GM12878 (cell line): Measurements from ENCODE around the gene CYP4A22. TPM values are rescaled to one million over a fixed set of nuclear protein-coding genes. Genes with fewer than 3 reads are reported as not detected.

Source experiments
- ATAC-seq: fragments of 200-7000 bp; cut with Tn5 transposase; 3 replicates; pipeline ENCODE4 v1.9.1; 2020; ENCODE audit warnings: mild to moderate bottlenecking, moderate library complexity
- BruUV-seq: library from RNA; stranded (reverse); fragments of 400-500 nt; replicated peaks from 2 replicates; lab custom pipeline; 2021; lab: Mats Ljungman, UMichigan
- CTCF ChIA-PET: fragments of 300-600 bp; sonication (Branson Sonifier 250); formaldehyde crosslinking; extraction: SDS; loops from one replicate; lab custom pipeline; 2021; ENCODE audit warnings: inconsistent platforms; lab: Yijun Ruan, JAX
- POLR2A ChIA-PET: fragments of 350-600 bp; formaldehyde crosslinking; extraction: SDS; loops from one replicate; lab custom pipeline; 2021; ENCODE audit warnings: inconsistent platforms; lab: Charles Lee
- RAD21 ChIA-PET: fragments of 300-600 bp; sonication (Branson Sonifier 250); formaldehyde crosslinking; loops from one replicate; lab custom pipeline; 2023; ENCODE audit warnings: antibody characterized with exemption; ENCODE audit not compliant: unreplicated experiment; lab: Charles Lee
- SMC1A ChIA-PET: fragments of 300-600 bp; sonication (Branson Sonifier 250); formaldehyde crosslinking; loops from one replicate; lab custom pipeline; 2023; ENCODE audit not compliant: unreplicated experiment, uncharacterized antibody; lab: Charles Lee
- DNase-seq: peaks from one replicate; pipeline ENCODE4 v3.0.0-alpha.2; 2011; ENCODE audit warnings: low read depth, low spot score
- FAIRE-seq: peaks from 3 replicates; lab custom pipeline; 2011; peaks lifted over from hg19 to GRCh38; lab: Jason Lieb, UNC
- H2AFZ ChIP-seq: 2 replicates; pipeline ENCODE4 v1.6.0; 2011; ENCODE audit warnings: low read depth, low read length, control low read depth; ENCODE audit not compliant: control insufficient read depth
- H3K27ac ChIP-seq: 2 replicates; pipeline ENCODE4 v1.5.1; 2011; ENCODE audit warnings: control low read depth; ENCODE audit not compliant: control insufficient read depth, insufficient read depth
- H3K27me3 ChIP-seq, 2 experiments: replicated peaks in 1 of 2; 2 replicates each; pipeline versions ENCODE4 v1.6.0 to v1.6.1; 2011; ENCODE audit warnings: low read length in 1 of 2; ENCODE audit not compliant: control insufficient read depth in 2 of 2, insufficient read depth in 2 of 2
- H3K36me3 ChIP-seq, 2 experiments: 2 replicates each; pipeline ENCODE4 v1.5.1; 2011; ENCODE audit warnings: low read length in 1 of 2; ENCODE audit not compliant: control insufficient read depth in 2 of 2, insufficient read depth in 2 of 2
- H3K4me1 ChIP-seq: 2 replicates; pipeline ENCODE4 v1.6.1; 2011; ENCODE audit warnings: mild to moderate bottlenecking, low read length, moderate library complexity, mixed read lengths; ENCODE audit not compliant: control insufficient read depth, insufficient read depth
- H3K4me2 ChIP-seq: 2 replicates; pipeline ENCODE4 v1.6.0; 2011; ENCODE audit warnings: control low read depth; ENCODE audit not compliant: control insufficient read depth, insufficient read depth
- H3K4me3 ChIP-seq: fragments of 200-600 bp; sonication (generic); 2 replicates; pipeline ENCODE4 v1.5.1; 2016
- H3K79me2 ChIP-seq: 2 replicates; pipeline ENCODE4 v1.6.0; 2011; ENCODE audit warnings: low read length; ENCODE audit not compliant: control insufficient read depth, insufficient read depth
- H3K9ac ChIP-seq: 2 replicates; pipeline ENCODE4 v1.8.0; 2011; ENCODE audit warnings: low read length, control low read depth, mixed read lengths; ENCODE audit not compliant: control insufficient read depth, insufficient read depth
- H3K9me3 ChIP-seq: replicated peaks from 3 replicates; pipeline ENCODE4 v1.5.1; 2011; ENCODE audit warnings: mild to moderate bottlenecking, low read length; ENCODE audit not compliant: control insufficient read depth, insufficient read depth
- H4K20me1 ChIP-seq: 2 replicates; pipeline ENCODE4 v1.6.0; 2011; ENCODE audit not compliant: control insufficient read depth, insufficient read depth
- BRCA1 ChIP-seq: IDR thresholded peaks from 2 replicates; pipeline ENCODE4 v1.6.1; 2011; ENCODE audit warnings: low read depth, low read length, improper control_type of control experiment
- CBFB ChIP-seq: IDR thresholded peaks from 2 replicates; pipeline ENCODE4 v1.6.1; 2016; ENCODE audit warnings: antibody characterized with exemption, low read depth
- EGR1 ChIP-seq, 2 experiments: IDR thresholded peaks; 1 replicate in 1 of 2; 2 replicates in 1 of 2; pipeline ENCODE4 v1.6.1; 2011 to 2012; ENCODE audit warnings: low read depth in 2 of 2, low read length in 2 of 2, borderline replicate concordance in 1 of 2, mild to moderate bottlenecking in 1 of 2, moderate library complexity in 1 of 2
- ESRRA ChIP-seq: IDR thresholded peaks from 2 replicates; pipeline ENCODE4 v1.6.1; 2012; ENCODE audit warnings: mild to moderate bottlenecking, low read length, improper control_type of control experiment
- HCFC1 ChIP-seq: fragments of 150-350 bp; IDR thresholded peaks from 2 replicates; pipeline ENCODE4 v1.6.1; 2014; ENCODE audit warnings: low read length
- NBN ChIP-seq: fragments of 450-650 bp; IDR thresholded peaks from 2 replicates; pipeline ENCODE4 v1.6.1; 2016
- RELA ChIP-seq: fragments of 450-650 bp; IDR thresholded peaks from 2 replicates; pipeline ENCODE4 v1.8.0; 2014; ENCODE audit warnings: borderline replicate concordance; ENCODE audit not compliant: partially characterized antibody
- SP1 ChIP-seq: IDR thresholded peaks from one replicate; pipeline ENCODE4 v1.6.1; 2011; ENCODE audit warnings: low read depth, low read length
- SRF ChIP-seq, 2 experiments: IDR thresholded peaks; 2 replicates each; pipeline ENCODE4 v1.6.1; 2011; ENCODE audit warnings: low read depth in 2 of 2, low read length in 2 of 2, mild to moderate bottlenecking in 1 of 2, moderate library complexity in 1 of 2
- STAT3 ChIP-seq: IDR thresholded peaks from 2 replicates; pipeline ENCODE4 v1.6.1; 2011; ENCODE audit warnings: low read depth, low read length, improper control_type of control experiment
- YBX1 ChIP-seq: fragments of 450-650 bp; IDR thresholded peaks from 2 replicates; pipeline ENCODE4 v1.6.1; 2016; ENCODE audit warnings: antibody characterized with exemption
- WGBS: methylation state at CpG from one replicate; pipeline ENCODE4 v1.1.6; 2016; ENCODE audit warnings: low lambda C conversion rate; ENCODE audit not compliant: insufficient replicate concordance, insufficient coverage; ENCODE audit errors: missing lambda C conversion rate; 5-methylcytosine and 5-hydroxymethylcytosine counted together
- in situ Hi-C: fragments of 300-500 bp; cut with MboI; formaldehyde crosslinking; loops from 9 replicates; pipeline ENCODE4 v1.14.3; 2018; ENCODE audit warnings: mixed read lengths
- intact Hi-C: fragments of 100-400 bp; cut with micrococcal nuclease; formaldehyde crosslinking; loops from one replicate; pipeline ENCODE4 v1.14.2; 2022; ENCODE audit not compliant: unreplicated experiment
- polyA plus RNA-seq, 11 experiments: library from polyadenylated mRNA; depleted of rRNA in 4 of 11; unstranded in 6 of 11; stranded (reverse) in 5 of 11; fragments of >200 nt; fragmentation: Nextera tagmentation in 4 of 11; fragmentation: Illumina TruSeq in 1 of 11; extraction: Ambion mirVana in 4 of 11; extraction: Trizol in 1 of 11; gene quantifications; 1 replicate in 1 of 11; 2 replicates in 10 of 11; pipeline versions ENCODE4 v1.2.1 to v1.2.3, GENCODE V29; 2011 to 2016; ENCODE audit warnings: inconsistent platforms in 2 of 11, missing spikeins in 2 of 11, low read depth in 1 of 11
- total RNA-seq, 4 experiments: library from RNA; depleted of rRNA in 3 of 4; stranded (reverse); fragments of >200 nt in 3 of 4; fragmentation: Illumina TruSeq in 1 of 4; extraction: Trizol in 1 of 4; gene quantifications; 2 replicates each; pipeline versions ENCODE4 v1.2.1 to v1.2.3, GENCODE V29; 2013 to 2021
- TF ChIP-seq, protein P1 (sequence below): fragments of 450-650 bp; IDR thresholded peaks from 2 replicates; pipeline ENCODE4 v1.6.1; 2016; ENCODE audit warnings: mild to moderate bottlenecking
- TF ChIP-seq, protein P2 (sequence below): fragments of 150-350 bp; IDR thresholded peaks from 2 replicates; pipeline ENCODE4 v1.6.1; 2016; ENCODE audit warnings: low read depth, low read length
- TF ChIP-seq, protein P3 (sequence below): fragments of 450-650 bp; conservative IDR thresholded peaks from 2 replicates; pipeline ENCODE4 v1.6.1; 2017; ENCODE audit warnings: mild to moderate bottlenecking, moderate library complexity
- TF ChIP-seq, protein P4 (sequence below): fragments of 150-350 bp; IDR thresholded peaks from 2 replicates; pipeline ENCODE4 v1.6.1; 2014; ENCODE audit warnings: mild to moderate bottlenecking, low read depth, low read length

Gene CYP4A22
- total and polyA plus RNA-seq, 10 of the 15 experiments (the other 5 are each of a cell fraction or from before 2014, with no cell fraction given), result not detected

DNA sequence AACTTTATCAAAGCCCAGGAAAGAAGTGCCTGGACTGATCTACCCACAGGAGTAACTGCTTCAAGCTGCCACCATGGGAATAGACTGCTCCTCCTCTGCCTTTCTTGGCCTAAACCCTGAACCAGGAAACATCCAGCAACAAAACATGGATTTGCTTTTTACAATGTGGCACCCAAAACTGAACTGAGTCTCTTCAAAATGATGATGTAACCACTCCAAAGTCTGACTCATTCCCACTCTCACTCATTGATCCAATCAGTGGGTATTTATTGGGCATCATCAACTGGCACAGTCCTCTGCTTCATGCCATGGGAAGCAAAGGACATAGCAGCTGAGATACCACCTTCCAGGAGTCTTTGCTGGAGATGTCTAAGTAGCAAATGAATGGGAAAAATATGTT is 23.5 kb downstream of the CYP4A22 start (continued):
- TF ChIP-seq RELA (no peak), SRF (IDR thresholded peaks at IDR 0.05; ENCODE audit: low read depth in 2 of 2, low read length in 2 of 2) (no peak)

DNA sequence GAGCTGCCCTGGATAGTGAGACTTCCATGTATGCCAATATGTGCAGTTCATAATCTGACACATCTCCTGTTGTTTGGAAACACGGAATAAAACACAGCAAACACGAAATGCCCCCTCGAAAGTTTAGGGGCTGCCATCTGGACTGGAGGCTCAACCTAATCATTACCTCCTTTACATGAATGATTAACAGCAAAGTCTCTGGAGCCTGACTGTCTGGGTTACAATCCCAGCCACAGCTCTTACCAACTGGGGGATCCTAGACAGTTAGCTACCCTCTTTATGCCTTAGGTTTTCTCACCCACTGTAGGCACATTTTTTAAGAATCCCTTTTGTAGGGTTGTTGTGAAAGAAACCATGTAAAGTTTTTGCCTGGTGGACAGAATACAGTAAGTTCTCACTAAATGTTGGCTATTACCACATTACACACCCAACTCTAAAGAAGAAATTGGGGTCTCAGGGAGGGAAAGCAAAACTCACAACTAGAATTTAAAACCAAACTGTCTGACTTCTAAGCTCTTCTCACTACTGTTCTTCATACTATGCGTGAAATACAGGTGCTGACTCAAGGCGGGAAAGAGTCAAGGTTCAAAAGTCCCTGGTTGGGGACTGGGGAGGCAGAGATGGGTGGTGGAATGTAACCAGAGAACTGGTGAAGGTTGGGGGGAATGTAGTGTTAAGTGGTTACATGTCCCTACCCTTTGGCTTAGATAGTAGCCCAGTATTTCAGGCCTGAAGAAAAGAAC is 24.2 kb downstream of the CYP4A22 start:
- FAIRE-seq, result no peak
- no peak; the same call in 2 of the 3 replicates for ATAC-seq
- Histone ChIP-seq H3K4me2 (no peak overlapping the region), H3K36me3 (no peaks in the 10 kb centered on the region), H3K9me3 (no peaks in the 10 kb centered on the region), H2AFZ (no peak overlapping the region), H3K27me3 (no peaks in the 10 kb centered on the region), H3K27ac (no peak overlapping the region), H3K9ac (no peak overlapping the region), H3K4me3 (no peak overlapping the region), H4K20me1 (no peaks in the 10 kb centered on the region), H3K4me1 (no peaks in the 10 kb centered on the region), H3K79me2 (no peaks in the 10 kb centered on the region)
- 0% methylated on average over 5 of the region's 5 CpGs for WGBS
- ChIA-PET SMC1A (no interaction called here), CTCF (no interaction called here), RAD21 (no interaction called here), POLR2A (no interaction called here)
- intact Hi-C loops (no loop called here), in situ Hi-C loops (no loop called here)
- no peak for DNase-seq
- no TSS peak for BruUV-seq
- TF ChIP-seq BRCA1, result no peak
- no peak for TF ChIP-seq EGR1 (IDR thresholded peaks at IDR 0.05; ENCODE audit: borderline replicate concordance in 1 of 2, low read depth in 2 of 2, low read length in 2 of 2)
- no peak for TF ChIP-seq ESRRA
- TF ChIP-seq, protein P1, sequence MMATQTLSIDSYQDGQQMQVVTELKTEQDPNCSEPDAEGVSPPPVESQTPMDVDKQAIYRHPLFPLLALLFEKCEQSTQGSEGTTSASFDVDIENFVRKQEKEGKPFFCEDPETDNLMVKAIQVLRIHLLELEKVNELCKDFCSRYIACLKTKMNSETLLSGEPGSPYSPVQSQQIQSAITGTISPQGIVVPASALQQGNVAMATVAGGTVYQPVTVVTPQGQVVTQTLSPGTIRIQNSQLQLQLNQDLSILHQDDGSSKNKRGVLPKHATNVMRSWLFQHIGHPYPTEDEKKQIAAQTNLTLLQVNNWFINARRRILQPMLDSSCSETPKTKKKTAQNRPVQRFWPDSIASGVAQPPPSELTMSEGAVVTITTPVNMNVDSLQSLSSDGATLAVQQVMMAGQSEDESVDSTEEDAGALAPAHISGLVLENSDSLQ, result no peak
- no peak for TF ChIP-seq CBFB
- no peak for TF ChIP-seq SP1
- no peak for TF ChIP-seq HCFC1
- TF ChIP-seq YBX1, result no peak
- TF ChIP-seq, protein P2, sequence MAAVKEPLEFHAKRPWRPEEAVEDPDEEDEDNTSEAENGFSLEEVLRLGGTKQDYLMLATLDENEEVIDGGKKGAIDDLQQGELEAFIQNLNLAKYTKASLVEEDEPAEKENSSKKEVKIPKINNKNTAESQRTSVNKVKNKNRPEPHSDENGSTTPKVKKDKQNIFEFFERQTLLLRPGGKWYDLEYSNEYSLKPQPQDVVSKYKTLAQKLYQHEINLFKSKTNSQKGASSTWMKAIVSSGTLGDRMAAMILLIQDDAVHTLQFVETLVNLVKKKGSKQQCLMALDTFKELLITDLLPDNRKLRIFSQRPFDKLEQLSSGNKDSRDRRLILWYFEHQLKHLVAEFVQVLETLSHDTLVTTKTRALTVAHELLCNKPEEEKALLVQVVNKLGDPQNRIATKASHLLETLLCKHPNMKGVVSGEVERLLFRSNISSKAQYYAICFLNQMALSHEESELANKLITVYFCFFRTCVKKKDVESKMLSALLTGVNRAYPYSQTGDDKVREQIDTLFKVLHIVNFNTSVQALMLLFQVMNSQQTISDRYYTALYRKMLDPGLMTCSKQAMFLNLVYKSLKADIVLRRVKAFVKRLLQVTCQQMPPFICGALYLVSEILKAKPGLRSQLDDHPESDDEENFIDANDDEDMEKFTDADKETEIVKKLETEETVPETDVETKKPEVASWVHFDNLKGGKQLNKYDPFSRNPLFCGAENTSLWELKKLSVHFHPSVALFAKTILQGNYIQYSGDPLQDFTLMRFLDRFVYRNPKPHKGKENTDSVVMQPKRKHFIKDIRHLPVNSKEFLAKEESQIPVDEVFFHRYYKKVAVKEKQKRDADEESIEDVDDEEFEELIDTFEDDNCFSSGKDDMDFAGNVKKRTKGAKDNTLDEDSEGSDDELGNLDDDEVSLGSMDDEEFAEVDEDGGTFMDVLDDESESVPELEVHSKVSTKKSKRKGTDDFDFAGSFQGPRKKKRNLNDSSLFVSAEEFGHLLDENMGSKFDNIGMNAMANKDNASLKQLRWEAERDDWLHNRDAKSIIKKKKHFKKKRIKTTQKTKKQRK, result no peak
- TF ChIP-seq, protein P3, sequence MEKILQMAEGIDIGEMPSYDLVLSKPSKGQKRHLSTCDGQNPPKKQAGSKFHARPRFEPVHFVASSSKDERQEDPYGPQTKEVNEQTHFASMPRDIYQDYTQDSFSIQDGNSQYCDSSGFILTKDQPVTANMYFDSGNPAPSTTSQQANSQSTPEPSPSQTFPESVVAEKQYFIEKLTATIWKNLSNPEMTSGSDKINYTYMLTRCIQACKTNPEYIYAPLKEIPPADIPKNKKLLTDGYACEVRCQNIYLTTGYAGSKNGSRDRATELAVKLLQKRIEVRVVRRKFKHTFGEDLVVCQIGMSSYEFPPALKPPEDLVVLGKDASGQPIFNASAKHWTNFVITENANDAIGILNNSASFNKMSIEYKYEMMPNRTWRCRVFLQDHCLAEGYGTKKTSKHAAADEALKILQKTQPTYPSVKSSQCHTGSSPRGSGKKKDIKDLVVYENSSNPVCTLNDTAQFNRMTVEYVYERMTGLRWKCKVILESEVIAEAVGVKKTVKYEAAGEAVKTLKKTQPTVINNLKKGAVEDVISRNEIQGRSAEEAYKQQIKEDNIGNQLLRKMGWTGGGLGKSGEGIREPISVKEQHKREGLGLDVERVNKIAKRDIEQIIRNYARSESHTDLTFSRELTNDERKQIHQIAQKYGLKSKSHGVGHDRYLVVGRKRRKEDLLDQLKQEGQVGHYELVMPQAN, result no peak
- no peak for TF ChIP-seq NBN
- TF ChIP-seq STAT3, result no peak
- TF ChIP-seq, protein P4, sequence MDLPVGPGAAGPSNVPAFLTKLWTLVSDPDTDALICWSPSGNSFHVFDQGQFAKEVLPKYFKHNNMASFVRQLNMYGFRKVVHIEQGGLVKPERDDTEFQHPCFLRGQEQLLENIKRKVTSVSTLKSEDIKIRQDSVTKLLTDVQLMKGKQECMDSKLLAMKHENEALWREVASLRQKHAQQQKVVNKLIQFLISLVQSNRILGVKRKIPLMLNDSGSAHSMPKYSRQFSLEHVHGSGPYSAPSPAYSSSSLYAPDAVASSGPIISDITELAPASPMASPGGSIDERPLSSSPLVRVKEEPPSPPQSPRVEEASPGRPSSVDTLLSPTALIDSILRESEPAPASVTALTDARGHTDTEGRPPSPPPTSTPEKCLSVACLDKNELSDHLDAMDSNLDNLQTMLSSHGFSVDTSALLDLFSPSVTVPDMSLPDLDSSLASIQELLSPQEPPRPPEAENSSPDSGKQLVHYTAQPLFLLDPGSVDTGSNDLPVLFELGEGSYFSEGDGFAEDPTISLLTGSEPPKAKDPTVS, result no peak
